ENCODE measurements around the gene POU6F2. TPM values are rescaled to one million over a fixed set of nuclear protein-coding genes. Genes with fewer than 3 reads are reported as not detected.

POU6F2 gene
- total and polyA plus RNA-seq, 2 of the 4 experiments (the other 2 are of a cell fraction): not detected

- ATAC-seq (ENCODE audit: low read depth) (no peak), DNase-seq (no peak)
- Histone ChIP-seq H3K9me3 (ENCODE audit: control insufficient read depth, insufficient read depth, low read length) (no peaks in the 10 kb centered on the region), H3K36me3 (ENCODE audit: control insufficient read depth, insufficient read depth, low read length) (no peaks in the 10 kb centered on the region), H2AK5ac (ENCODE audit: low read depth, low read length) (no peak overlapping the region), H3K27ac (ENCODE audit: insufficient read depth, low read length) (no peak overlapping the region), H4K5ac (ENCODE audit: low read depth, low read length) (no peak overlapping the region), H3K9me1 (ENCODE audit: insufficient read depth, low read length) (no peaks in the 10 kb centered on the region), H4K8ac (ENCODE audit: low read depth in 2 of 2, low read length in 2 of 2) (no peak overlapping the region), H3K79me1 (ENCODE audit: low read depth in 1 of 2, low read length in 2 of 2) (no peaks in the 10 kb centered on the region), H3K14ac (replicated peaks; ENCODE audit: low read depth, low read length) (no peak overlapping the region), H2BK15ac (ENCODE audit: low read depth, low read length) (no peak overlapping the region), H3K18ac (ENCODE audit: low read depth, low read length) (no peak overlapping the region), H3K4me1 (ENCODE audit: control insufficient read depth, insufficient read depth, low read length) (no peaks in the 10 kb centered on the region), H4K91ac (ENCODE audit: insufficient read depth, low read depth, low read length) (no peak overlapping the region), H2BK20ac (ENCODE audit: low read depth, low read length) (no peak overlapping the region), H3K56ac (ENCODE audit: extremely low read depth, insufficient read depth, low read length) (no peak overlapping the region), H4K20me1 (ENCODE audit: insufficient read depth, low read length) (no peaks in the 10 kb centered on the region), H2BK5ac (ENCODE audit: low read depth, low read length, poor library complexity, severe bottlenecking) (no peak overlapping the region), H2AFZ (replicated peaks; ENCODE audit: low read length, poor library complexity) (no peak overlapping the region), H3K4me3 (ENCODE audit: insufficient read depth, low read depth, low read length) (no peak overlapping the region), H3K27me3 (ENCODE audit: control insufficient read depth, insufficient read depth, low read length) (no peaks in the 10 kb centered on the region), H3K23ac (ENCODE audit: low read depth, low read length) (no peak overlapping the region), H2BK120ac (ENCODE audit: low read depth, low read length) (no peak overlapping the region), H3K9ac (ENCODE audit: low read depth, low read length) (no peak overlapping the region), H3K4ac (ENCODE audit: low read depth, low read length) (no peak overlapping the region), H2AK9ac (replicated peaks; ENCODE audit: low read depth, low read length, poor library complexity) (no peak overlapping the region), H3K4me2 (ENCODE audit: low read depth, low read length) (no peak overlapping the region)
- intact Hi-C loops (cut with micrococcal nuclease) (no loop called here), dilution Hi-C loops (cut with HindIII; ENCODE audit: low sequenced_read_pairs, unreplicated experiment) (no loop called here), in situ Hi-C loops (cut with MboI; ENCODE audit: low sequenced_read_pairs) (no loop called here)
- ChIA-PET POLR2A (ENCODE audit: unreplicated experiment) (no interaction called here), CTCF (no interaction called here)
- BruUV-seq (replicated peaks): no TSS peak
- TF ChIP-seq MAFK (IDR thresholded peaks at IDR 0.05; ENCODE audit: low read depth, low read length): no peak
These were observed 295.0 kb downstream of the POU6F2 start for GRCh38 chr7:39272691-39273090.

Data from IMR-90 (cell line).